Kidney tubule cell (primary cell): ENCODE results near the gene STOX1.
"Not testable (repeated sequence)": the region's sequence is repeated elsewhere in the genome, so short reads cannot be mapped to it uniquely, and the experiment has no call there.

Experiments used
- DNase-seq: peaks from one replicate; pipeline ENCODE4 v3.0.0-alpha.2; 2018; ENCODE audit warnings: low spot score

Gene STOX1

GRCh38 chr10:68829952-68830351 lies 2.6 kb downstream of the STOX1 start:
- no peak for DNase-seq

GRCh38 chr10:68831961-68832455 lies 4.7 kb downstream of the STOX1 start:
- DNase-seq: peak; percentile 27

- peak; percentile 83 for DNase-seq
Measured at GRCh38 chr10:68832601-68833000, 5.3 kb downstream of the STOX1 start.

DNA sequence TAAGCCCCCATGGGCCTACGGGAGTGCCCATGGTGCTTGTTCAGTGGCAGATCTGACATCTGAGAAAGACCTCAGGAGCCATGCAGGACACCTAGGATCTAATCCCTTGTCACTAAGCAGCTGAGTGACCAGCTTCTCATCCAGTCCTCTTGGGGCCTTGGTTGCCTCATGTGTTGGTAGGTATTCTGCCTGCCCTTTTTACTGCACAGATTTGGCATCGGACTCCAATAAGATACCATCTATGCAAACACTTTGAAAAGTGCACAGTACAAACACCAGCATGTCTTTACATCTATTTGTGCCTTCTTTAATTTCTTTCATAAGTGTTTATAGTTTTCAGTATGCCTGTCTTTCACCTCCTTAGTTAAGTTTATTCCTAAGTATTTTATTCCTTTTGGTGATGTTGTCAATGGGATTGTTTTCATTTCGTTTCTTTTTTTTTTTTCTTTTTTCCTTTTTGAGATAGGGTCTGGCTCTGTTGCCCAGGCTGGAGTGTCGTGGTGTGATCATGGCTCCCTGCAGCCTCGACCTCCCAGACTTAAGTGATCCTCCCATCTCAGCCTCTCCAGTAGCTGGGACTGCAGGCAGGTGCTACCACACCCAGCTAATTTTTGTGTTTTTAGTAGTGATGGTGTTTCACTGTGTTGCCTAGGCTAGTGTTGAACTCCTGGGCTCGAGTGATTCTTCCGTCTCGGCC lies 10.4 kb downstream of the STOX1 start:
- no peak for DNase-seq

DNA sequence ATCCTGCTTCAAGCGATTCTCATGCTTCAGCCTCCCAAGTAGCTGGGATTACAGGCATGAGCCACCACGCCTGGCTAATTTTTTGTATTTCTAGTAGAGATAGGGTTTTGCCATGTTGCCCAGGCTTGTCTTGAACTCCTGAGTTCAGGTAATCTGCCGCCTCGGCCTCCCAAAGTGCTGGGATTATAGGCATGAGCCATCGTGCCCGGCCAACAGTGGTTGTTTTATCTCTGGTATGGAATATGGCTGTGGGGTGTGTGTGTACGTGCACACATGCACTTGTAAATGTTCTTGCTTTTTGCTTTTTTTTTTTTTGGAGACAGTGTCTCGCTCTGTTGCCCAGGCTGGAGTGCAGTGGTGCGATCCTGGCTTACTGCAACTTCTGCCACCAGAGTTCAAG lies 13.3 kb downstream of the STOX1 start:
- not testable (repeated sequence) for DNase-seq

DNA sequence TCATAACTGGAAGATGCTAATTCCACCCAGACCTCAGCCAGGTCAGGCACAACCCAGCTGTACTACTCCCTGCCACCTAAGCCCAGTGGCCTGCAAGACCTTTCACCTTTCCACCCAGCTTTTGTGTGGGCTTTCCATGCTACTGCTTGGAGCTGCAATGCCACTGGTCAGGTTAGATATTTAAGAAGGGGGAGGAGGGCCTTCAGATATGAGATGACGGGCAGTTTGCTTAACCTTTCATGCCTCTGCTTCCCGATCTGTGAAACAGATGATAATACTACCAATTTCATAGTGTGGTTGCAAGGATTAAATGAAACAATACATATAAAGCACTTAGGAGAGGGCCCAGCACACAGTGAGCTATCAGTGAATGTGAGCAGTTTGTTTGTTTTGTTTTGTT lies 20.9 kb downstream of the STOX1 start:
- DNase-seq: no peak

- DNase-seq: peak; percentile 56
Measured at GRCh38 chr10:68848806-68849205, 21.5 kb downstream of the STOX1 start.

DNA sequence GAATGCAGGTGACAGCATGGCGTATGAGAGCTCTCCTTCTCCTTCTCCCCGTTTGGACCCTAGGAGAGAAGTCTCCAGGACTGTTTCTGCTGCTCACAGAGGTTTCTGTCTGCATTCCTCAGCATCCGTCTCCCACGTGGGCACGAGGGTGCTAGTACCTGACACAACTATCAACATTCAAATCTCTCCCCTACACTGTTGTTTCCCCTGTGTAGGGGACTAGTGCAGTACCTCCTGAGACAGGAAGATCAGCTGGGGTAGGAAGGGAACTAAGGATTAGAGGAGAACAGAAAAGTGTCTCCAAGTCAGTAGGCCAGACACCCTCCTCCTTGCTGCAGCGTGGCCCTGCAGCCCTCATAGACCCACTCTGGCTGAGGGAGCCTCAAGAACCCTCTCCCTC lies 29.0 kb downstream of the STOX1 start:
- DNase-seq: no peak

DNA sequence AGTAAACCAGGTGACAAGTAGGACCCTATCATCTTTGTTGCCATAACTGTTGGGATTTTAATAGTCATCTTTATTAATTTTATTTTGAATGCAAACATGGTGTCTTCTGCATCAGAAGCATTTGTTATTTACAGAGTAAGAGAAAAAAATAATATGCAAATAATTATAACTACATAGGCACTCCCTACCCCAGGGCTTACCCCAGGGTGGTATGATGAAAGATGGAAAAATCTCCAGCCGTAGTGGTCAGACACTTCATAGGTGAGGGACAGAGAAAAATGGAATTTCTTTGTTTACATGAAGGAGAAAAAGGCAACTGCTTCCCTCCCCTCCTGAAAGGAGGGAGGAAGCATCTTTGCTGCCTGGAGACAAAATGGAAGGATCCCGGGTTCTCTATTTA lies 29.7 kb downstream of the STOX1 start:
- DNase-seq: no peak

DNA sequence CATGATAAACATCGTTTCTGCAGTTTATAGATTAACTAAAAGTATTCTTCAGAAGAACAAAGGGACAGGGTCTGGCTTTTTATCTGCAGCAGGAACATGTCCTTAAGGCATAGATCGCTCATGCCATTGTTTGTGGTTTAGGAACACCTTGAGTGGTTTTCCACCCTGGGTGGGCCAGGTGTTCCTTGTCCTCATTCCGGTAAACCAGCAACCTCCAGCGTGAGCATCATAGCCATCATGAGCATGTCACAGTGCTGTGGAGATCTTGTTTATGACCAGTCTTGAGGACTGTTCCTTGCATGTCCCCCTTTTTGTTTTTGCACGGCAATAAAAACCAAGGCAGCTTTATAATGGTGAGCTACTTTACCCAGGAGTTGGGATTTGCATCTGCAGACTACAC lies 33.9 kb downstream of the STOX1 start:
- DNase-seq: peak; percentile 13

- no peak for DNase-seq
Measured at GRCh38 chr10:68864611-68865010, 37.3 kb downstream of the STOX1 start.

DNA sequence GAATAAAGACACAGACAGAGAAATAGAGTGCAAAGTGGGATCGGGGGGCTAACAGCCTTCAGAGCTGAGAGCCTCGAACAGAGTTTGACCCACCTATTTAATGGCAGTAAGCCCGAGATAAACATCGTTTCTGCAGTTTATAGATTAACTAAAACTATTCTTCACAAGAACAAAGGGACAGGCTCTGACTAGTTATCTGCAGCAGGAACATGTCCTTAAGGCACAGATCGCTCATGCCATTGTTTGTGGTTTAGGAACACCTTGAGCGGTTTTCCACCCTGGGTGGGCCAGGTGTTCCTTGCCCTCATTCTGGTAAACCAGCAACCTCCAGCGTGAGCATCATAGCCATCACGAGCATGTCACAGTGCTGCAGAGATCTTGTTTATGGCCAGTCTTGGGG lies 40.8 kb downstream of the STOX1 start:
- not testable (repeated sequence) for DNase-seq

DNA sequence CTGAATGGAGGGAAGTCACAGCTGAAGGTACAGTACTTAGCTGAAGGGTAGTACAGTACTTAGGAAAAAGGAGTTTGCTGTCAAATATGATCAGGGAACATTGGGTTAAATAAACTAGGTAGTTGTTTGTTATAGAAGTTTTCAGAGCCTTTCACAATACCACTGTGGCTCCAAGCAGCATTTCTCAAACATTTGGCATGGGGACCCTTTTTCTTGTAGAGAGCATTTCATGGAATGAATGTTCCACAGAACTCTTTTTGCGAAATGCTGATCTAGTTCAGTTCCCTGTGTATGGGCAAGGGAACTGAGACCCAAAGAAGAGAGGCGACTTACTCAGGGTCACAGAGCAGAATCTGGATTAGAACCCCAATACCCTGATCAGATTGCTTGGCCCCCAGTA lies 42.3 kb downstream of the STOX1 start:
- no peak for DNase-seq

GRCh38 chr10:68870061-68870460 lies 42.7 kb downstream of the STOX1 start:
- no peak for DNase-seq

DNA sequence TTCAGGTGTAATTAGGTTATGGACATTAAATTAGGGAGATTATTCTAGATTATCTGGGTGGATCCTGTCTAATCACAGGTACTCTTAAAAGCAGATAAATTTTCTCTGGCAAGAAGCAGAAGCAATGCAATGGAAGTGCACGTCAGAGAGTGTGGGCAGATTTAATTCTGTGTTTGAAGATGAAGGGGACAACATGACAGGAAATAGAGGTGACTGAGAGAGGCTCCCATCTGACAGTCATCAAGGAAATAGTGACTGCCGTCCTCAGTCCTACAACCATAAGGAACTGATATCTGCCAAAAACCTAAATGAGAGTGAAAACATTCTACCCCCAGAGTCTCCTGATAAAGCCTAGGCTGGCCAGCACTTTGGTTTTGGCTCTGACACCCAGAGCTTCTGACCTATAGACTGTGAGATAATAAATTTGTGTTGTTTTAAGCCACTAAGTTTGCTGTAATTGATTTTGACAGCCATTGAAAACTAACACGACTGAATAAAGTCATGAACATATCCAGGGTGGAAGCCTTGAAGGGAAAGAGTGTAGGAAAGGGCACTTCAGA lies 43.3 kb downstream of the STOX1 start:
- DNase-seq: no peak

DNA sequence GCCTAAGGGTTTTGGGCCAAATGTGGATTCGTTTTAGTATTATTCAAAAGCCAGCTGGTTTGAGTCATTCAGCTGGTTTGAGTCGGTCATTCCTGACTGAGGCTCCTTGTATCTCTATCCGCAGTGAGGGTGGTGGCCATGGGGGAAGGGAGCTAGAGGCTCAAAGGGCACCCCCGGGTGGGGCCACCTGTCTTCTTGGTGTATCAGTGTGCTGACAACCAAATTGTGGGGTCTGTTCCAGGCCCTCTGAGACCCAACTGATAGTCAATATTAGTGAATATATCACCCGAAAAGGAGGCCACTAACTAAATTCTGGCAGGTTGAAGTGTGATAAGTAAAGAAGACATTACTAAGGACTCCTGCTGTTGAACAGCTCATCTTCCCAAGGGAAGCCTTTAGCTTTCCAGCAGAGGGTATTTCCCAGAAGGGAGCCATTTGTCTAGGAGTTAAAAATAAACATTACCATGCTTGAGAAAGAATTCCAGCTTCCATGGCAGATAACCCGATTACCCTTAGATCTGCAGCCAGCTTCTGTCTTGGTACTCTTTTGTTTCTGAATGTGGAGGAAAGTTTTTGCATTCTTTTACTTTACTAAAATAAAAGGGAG lies 43.9 kb downstream of the STOX1 start:
- peak; percentile 58 for DNase-seq

DNA sequence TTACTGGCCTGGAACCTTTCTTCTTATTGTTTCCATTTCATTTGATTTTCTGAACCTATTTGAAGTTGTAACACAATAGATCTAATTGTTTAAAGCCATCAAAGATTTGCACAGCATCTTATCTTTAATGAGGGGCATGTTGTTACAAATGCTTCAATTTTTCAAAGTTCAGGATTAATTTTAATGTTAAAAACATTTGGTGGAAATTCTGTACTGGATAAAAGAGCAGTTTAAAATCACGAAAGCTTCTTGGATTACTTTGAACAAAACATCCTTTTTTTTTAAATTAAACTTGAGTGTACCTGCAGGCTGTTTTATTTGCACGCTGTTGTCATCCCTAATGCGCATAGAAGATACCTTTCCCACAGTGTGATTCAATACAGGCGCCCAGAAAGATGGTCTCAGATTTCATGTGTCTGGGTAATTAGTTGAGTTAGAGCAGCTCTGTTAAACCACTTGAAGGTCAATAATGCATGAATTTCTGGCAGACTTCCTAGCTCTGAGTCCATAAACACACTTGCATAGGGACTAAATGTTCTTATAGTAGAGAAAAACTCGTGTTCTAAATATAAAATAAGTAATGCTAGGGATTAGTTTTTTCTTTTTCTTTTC lies 44.5 kb downstream of the STOX1 start:
- peak; percentile 67 for DNase-seq

GRCh38 chr10:68876246-68877138 lies 49.2 kb downstream of the STOX1 start:
- peak; percentile 5 for DNase-seq

DNA sequence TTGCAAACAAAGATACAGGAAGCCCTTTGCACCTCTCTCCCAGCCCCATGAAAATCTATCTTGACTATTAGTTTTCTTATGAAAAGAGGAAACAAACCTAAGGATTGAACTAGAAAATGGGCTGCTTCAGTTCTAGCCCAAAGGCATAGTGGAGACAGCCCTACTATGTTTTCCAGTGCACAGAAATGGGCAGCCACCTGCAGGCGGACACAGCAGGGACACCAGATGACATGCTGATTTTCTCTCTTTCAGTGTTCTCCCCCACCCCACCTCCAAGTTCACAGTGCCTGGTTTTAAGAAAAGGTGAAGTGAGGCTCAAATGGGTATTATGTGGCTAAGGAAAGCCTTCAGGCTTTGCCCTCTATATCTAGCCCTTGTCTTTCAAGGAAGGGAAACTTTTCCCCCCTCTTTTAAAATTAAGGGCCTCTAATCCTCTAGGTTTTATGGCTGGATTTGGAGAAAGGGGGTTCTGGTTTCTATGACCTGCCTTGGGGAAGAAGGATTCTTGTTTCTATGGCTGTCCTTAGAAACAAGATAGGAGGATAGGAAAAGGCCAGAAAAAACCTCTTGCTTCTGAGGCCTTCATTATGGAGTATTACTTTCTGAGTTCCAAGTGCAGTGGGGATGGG lies 50.3 kb downstream of the STOX1 start:
- DNase-seq: no peak

DNA sequence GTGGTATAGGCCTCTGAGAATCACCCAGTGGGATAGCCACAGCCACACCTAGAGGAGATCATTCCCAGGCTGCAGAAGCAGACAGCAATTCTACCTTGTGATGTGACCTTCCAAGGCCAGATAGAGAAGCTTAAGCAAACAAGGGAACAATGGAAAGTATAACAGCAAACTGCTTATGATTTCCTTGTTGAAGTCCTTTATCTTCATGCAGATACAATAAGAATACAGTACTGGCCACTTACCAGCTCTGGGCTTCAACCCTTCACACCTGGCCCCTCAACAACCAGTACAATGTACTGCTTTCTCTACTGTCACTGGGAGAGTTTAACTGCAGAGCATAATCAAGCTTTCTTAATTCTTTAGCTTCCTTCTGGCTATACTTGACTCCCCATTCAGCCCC lies 51.2 kb downstream of the STOX1 start:
- no peak for DNase-seq

GRCh38 chr10:68879628-68880027 lies 52.3 kb downstream of the STOX1 start:
- no peak for DNase-seq

GRCh38 chr10:68880181-68880580 lies 52.9 kb downstream of the STOX1 start:
- no peak for DNase-seq
